GM12878 (cell line): ENCODE data around the gene CETN3. TPM values are rescaled to one million over a fixed set of nuclear protein-coding genes. Genes with fewer than 3 reads are reported as not detected.

Experiments used
- HDAC6 ChIP-seq: fragments of 200-600 bp; sonication (generic); IDR thresholded peaks from one replicate; pipeline ENCODE4 v1.8.0; 2017; ENCODE audit warnings: antibody characterized with exemption; ENCODE audit not compliant: unreplicated experiment
- polyA plus RNA-seq, 11 experiments: library from polyadenylated mRNA; depleted of rRNA in 4 of 11; unstranded in 6 of 11; stranded (reverse) in 5 of 11; fragments of >200 nt; fragmentation: Nextera tagmentation in 4 of 11; fragmentation: Illumina TruSeq in 1 of 11; extraction: Ambion mirVana in 4 of 11; extraction: Trizol in 1 of 11; gene quantifications; 1 replicate in 1 of 11; 2 replicates in 10 of 11; pipeline versions ENCODE4 v1.2.1 to v1.2.3, GENCODE V29; 2011 to 2016; ENCODE audit warnings: inconsistent platforms in 2 of 11, missing spikeins in 2 of 11, low read depth in 1 of 11
- total RNA-seq, 4 experiments: library from RNA; depleted of rRNA in 3 of 4; stranded (reverse); fragments of >200 nt in 3 of 4; fragmentation: Illumina TruSeq in 1 of 4; extraction: Trizol in 1 of 4; gene quantifications; 2 replicates each; pipeline versions ENCODE4 v1.2.1 to v1.2.3, GENCODE V29; 2013 to 2021
- TF ChIP-seq, protein P1 (sequence below): fragments of 450-650 bp; IDR thresholded peaks from 2 replicates; pipeline ENCODE4 v1.6.1; 2017; ENCODE audit warnings: mild to moderate bottlenecking, moderate library complexity
- TF ChIP-seq, protein P2 (sequence below): fragments of 450-650 bp; IDR thresholded peaks from 2 replicates; pipeline ENCODE4 v1.6.1; 2017; ENCODE audit warnings: mild to moderate bottlenecking, low read depth, inconsistent platforms; ENCODE audit not compliant: poor library complexity, severe bottlenecking
- TF ChIP-seq, protein P3 (sequence below): fragments of 150-350 bp; IDR thresholded peaks from 2 replicates; pipeline ENCODE4 v1.6.1; 2016; ENCODE audit warnings: low read depth, low read length
- TF ChIP-seq, protein P4 (sequence below): IDR thresholded peaks from 2 replicates; pipeline ENCODE4 v1.6.1; 2012; ENCODE audit warnings: low read depth, low read length, improper control_type of control experiment

The CETN3 gene
- total and polyA plus RNA-seq, 10 of the 15 experiments (the other 5 are each of a cell fraction or from before 2014, with no cell fraction given), result 16.8 to 59.1 (median 51.8) TPM

DNA sequence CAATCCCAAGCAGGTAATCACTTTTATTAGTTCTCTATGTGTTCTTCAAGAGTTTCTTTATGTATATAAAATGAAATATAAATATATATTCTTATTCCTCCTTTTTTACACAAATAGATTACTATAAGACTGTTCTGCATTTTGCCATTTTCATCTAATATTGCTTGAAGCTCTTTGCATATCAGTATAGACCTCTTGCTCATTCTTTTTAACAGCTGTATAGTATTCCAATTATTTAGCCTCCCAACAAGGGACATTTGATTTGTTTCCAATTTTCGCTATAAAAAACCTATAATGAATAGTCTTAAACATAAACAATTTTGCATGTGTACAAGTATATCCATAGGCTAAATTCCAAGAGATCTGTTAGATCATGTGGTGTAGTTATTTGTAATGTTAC lies 25.2 kb downstream of the CETN3 start (continued):
- TF ChIP-seq, protein P1, sequence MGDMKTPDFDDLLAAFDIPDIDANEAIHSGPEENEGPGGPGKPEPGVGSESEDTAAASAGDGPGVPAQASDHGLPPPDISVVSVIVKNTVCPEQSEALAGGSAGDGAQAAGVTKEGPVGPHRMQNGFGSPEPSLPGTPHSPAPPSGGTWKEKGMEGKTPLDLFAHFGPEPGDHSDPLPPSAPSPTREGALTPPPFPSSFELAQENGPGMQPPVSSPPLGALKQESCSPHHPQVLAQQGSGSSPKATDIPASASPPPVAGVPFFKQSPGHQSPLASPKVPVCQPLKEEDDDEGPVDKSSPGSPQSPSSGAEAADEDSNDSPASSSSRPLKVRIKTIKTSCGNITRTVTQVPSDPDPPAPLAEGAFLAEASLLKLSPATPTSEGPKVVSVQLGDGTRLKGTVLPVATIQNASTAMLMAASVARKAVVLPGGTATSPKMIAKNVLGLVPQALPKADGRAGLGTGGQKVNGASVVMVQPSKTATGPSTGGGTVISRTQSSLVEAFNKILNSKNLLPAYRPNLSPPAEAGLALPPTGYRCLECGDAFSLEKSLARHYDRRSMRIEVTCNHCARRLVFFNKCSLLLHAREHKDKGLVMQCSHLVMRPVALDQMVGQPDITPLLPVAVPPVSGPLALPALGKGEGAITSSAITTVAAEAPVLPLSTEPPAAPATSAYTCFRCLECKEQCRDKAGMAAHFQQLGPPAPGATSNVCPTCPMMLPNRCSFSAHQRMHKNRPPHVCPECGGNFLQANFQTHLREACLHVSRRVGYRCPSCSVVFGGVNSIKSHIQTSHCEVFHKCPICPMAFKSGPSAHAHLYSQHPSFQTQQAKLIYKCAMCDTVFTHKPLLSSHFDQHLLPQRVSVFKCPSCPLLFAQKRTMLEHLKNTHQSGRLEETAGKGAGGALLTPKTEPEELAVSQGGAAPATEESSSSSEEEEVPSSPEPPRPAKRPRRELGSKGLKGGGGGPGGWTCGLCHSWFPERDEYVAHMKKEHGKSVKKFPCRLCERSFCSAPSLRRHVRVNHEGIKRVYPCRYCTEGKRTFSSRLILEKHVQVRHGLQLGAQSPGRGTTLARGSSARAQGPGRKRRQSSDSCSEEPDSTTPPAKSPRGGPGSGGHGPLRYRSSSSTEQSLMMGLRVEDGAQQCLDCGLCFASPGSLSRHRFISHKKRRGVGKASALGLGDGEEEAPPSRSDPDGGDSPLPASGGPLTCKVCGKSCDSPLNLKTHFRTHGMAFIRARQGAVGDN, result no peak
- no peak for TF ChIP-seq HDAC6
- TF ChIP-seq, protein P2, sequence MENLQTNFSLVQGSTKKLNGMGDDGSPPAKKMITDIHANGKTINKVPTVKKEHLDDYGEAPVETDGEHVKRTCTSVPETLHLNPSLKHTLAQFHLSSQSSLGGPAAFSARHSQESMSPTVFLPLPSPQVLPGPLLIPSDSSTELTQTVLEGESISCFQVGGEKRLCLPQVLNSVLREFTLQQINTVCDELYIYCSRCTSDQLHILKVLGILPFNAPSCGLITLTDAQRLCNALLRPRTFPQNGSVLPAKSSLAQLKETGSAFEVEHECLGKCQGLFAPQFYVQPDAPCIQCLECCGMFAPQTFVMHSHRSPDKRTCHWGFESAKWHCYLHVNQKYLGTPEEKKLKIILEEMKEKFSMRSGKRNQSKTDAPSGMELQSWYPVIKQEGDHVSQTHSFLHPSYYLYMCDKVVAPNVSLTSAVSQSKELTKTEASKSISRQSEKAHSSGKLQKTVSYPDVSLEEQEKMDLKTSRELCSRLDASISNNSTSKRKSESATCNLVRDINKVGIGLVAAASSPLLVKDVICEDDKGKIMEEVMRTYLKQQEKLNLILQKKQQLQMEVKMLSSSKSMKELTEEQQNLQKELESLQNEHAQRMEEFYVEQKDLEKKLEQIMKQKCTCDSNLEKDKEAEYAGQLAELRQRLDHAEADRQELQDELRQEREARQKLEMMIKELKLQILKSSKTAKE, result no peak
- TF ChIP-seq, protein P3, sequence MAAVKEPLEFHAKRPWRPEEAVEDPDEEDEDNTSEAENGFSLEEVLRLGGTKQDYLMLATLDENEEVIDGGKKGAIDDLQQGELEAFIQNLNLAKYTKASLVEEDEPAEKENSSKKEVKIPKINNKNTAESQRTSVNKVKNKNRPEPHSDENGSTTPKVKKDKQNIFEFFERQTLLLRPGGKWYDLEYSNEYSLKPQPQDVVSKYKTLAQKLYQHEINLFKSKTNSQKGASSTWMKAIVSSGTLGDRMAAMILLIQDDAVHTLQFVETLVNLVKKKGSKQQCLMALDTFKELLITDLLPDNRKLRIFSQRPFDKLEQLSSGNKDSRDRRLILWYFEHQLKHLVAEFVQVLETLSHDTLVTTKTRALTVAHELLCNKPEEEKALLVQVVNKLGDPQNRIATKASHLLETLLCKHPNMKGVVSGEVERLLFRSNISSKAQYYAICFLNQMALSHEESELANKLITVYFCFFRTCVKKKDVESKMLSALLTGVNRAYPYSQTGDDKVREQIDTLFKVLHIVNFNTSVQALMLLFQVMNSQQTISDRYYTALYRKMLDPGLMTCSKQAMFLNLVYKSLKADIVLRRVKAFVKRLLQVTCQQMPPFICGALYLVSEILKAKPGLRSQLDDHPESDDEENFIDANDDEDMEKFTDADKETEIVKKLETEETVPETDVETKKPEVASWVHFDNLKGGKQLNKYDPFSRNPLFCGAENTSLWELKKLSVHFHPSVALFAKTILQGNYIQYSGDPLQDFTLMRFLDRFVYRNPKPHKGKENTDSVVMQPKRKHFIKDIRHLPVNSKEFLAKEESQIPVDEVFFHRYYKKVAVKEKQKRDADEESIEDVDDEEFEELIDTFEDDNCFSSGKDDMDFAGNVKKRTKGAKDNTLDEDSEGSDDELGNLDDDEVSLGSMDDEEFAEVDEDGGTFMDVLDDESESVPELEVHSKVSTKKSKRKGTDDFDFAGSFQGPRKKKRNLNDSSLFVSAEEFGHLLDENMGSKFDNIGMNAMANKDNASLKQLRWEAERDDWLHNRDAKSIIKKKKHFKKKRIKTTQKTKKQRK, result no peak
- TF ChIP-seq, protein P4, sequence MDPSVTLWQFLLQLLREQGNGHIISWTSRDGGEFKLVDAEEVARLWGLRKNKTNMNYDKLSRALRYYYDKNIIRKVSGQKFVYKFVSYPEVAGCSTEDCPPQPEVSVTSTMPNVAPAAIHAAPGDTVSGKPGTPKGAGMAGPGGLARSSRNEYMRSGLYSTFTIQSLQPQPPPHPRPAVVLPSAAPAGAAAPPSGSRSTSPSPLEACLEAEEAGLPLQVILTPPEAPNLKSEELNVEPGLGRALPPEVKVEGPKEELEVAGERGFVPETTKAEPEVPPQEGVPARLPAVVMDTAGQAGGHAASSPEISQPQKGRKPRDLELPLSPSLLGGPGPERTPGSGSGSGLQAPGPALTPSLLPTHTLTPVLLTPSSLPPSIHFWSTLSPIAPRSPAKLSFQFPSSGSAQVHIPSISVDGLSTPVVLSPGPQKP, result no peak
- TF ChIP-seq, all 136 proteins: peak for 0
